ENCODE data around the gene R3HCC1L.
"Not testable (repeated sequence)": the region's sequence is repeated elsewhere in the genome, so short reads cannot be mapped to it uniquely, and the experiment has no call there.

R3HCC1L gene

GRCh38 chr10:98131619-98132018 lies 2.8 kb upstream of the R3HCC1L start:
- no peak for DNase-seq

DNA sequence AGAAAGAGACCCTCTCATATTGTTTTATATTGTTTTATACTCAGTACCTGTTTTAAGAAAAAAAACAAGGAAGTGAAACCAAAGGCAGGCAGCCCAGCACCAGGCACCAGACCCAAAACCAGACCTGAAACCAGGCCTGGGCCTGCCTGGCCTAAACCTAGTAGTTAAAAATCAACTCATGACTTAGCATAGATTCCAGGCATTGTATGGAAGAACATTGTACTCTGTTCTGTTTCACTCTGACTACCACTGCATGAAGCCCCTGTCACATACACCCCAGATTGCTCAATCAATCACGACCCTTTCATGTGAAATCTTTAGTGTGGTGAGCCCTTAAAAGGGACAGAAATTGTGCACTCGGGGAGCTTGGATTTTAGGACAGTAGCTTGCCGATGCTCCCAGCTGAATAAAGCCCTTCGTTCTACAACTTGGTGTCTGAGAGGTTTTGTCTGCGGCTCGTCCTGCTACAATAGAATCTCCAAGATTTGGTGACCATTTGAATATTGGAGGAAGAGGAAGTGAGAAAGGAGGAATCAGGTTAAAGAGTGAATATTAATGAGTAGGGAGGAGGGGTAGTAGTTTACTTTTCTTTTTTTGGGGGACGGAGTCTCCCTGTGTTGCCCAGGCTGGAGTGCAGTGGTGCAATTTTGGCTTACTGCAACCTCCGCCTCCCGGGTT lies 1.2 kb upstream of the R3HCC1L start:
- DNase-seq: not testable (repeated sequence)

DNA sequence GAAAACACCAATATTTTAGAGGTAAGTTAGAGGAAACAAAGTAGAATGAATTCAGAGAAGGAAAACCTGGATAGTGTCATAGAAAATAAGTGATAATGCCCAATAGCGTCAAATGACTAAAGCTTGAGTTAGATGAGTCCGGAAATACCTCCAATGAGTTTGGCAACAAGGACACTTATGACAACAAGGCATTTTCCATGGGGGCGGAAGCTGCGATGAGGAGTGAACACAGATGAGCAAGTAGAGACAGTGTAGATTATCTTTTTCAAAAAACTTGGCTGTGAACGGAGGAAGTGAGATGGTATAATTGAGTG lies 383 bp upstream of the R3HCC1L start:
- DNase-seq: no peak

DNA sequence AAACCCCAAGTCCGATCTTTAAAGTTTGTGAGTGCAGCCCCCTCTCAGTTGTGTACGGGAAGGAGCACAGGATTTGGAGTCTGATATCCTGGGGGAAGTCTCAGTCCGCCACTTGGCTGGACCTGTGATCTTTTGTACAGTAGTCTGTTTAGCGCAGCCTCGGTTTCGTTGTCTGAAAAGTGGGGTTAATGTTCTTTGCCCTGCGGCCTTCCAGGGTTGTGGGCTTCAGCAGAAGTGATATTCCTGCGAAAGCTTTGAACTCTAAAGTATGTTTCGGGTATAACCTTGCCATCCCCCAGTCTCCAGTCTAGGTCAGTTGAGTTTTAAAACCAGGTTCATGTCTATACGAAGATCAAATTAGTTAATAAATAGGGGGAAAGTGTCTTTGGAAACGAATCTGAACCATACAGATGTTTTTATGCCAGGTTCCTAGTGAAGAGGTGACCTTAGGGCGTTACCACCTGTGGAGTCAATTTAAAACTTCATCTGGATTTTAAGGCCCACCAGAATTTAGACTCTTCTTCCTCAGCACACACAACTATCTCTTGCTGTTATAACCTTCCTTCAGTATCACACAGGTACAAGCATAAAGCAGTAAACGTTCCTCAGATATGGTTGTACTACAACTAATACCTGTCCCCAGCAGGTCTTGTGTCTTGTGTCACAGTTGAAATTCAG lies 904 bp downstream of the R3HCC1L start:
- no peak for DNase-seq

- not testable (repeated sequence) for DNase-seq
These were observed 2.3 kb downstream of the R3HCC1L start for GRCh38 chr10:98136775-98137174.

GRCh38 chr10:98138031-98138430 lies 3.6 kb downstream of the R3HCC1L start:
- no peak for DNase-seq

DNA sequence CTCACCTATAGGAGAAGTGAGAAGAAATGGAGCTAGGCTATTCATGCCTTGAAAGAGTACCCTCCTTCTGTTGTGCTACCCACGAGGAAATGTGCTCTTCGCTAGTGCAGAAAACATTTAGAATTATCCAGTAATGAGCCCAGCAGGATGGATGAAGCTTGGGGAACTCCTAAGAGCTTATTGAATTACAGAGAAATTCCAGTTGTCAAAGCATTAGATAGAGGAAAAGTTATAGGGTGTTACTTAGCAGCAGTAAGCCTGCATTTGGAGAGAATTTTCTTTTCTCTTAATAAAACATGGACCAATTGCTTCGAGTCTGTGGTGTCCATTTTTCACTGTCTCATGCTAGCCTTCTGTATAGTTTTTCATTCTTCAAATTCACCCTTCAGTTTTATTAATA lies 5.0 kb downstream of the R3HCC1L start:
- DNase-seq: no peak

DNA sequence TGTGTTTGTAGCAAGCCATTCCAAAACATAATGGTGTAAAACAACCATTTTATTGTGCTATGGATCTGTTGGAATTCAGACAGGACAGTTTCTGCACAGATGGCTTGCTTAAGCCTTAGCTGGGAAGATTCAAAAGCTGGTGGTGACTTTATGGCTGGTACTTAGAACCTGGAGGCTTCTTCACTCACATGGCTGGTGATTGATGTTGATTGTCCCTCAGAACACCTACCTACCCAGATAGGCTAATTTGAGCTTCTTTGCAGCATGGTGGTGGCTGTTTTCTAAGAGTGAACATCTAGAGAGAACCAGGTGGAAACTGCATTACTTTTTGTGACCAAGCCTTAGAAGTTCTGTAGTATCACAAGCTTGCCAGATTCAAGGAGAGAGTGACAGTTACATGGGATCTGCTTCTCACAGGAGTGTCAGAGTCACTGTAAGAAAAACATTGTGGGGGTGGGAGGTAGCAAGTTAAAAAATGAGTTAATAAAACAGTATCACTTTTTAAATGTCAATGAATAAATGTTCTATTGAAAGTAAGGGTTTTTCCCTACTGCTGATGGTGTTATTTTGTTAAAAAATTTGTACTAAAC lies 7.1 kb downstream of the R3HCC1L start:
- DNase-seq: no peak

- DNase-seq: no peak
These were observed 10.5 kb downstream of the R3HCC1L start for GRCh38 chr10:98144985-98145384.

DNA sequence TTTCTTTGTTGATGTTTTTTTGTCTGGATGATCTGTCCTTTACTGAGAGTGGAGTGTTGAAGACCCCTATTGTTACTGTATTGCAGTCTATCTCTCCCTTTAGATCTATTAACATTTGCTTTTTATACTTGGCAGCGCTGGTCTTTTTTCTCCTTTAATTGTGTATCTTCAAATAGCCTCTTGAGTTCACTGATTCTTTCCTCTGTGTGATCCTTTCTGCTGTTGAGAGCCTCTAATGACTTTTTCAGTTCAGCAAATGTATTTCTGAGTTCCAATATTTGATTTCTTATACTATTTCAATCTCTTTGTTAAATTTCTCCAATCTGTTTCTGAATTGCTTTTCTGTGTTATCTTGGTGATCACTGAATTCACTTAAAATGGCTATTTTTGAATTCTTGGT lies 15.4 kb downstream of the R3HCC1L start:
- no peak for DNase-seq

DNA sequence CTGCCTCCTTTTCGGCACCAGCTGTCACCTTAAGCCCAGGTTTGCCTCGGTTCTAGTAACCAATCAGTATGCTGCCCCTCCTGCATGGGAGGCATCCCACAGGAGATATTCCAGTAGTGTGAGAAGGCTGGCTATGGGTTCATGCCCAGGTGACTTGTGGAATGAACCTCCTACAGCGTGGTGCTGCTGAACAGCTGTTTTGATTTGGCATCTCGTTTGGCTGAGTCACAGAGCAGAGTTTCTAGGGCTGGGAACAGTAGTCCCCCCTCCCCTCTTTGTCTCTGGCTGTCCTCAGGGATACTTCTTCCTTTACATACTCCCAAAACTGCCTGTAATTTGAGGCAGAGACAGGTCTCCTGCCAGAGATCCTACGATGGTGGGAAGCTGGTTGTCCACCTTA lies 16.1 kb downstream of the R3HCC1L start:
- peak; percentile 62 for DNase-seq

- DNase-seq: not testable (repeated sequence)
These were observed 18.3 kb downstream of the R3HCC1L start for GRCh38 chr10:98152778-98153177.

DNA sequence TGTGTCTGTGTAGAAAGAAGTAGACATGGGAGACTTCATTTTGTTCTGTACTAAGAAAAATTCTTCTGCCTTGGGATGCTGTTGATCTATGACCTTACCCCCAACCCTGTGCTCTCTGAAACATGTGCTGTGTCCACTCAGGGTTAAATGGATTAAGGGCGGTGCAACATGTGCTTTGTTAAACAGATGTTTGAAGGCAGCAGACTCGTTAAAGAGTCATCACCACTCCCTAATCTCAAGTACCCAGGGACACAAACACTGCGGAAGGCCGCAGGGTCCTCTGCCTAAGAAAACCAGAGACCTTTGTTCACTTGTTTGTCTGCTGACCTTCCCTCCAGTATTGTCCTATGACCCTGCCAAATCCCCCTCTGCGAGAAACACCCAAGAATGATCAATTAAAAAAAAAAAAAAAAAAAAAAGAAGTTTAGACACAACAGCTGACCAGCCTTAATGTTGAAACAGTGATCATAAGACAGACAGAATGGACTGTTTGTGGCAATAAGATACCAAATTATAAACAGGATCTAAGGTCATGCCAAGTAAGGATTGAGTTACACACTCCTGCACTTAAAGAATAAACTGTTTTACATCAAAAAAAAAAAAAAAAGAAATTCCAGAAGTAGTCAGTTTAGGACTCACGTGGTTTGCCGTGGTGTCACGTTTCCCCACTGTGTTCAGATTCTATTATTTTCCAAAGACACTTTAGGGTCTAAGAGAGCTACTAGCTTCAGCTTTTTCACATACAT lies 18.9 kb downstream of the R3HCC1L start:
- peak; percentile 5 for DNase-seq

- no peak for DNase-seq
These were observed 19.6 kb downstream of the R3HCC1L start for GRCh38 chr10:98154076-98154475.

DNA sequence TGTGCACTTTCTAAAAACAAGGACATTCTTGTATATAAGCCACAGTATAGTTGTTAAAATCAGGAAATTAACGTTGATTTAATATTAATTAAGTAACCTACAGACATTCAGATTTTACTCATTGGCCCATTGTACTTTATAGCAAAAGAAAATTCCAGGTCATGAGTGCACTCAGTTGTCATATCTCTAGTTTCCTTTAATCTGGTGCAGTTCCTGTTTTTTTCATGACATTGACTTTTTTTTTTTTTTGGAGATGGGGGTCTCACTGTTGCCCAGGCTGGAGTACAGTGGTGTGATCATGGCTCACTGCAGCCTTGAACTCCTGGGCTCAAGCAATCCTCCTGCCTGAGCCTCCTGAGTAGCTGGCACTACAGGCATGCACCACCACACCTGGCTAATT lies 24.1 kb downstream of the R3HCC1L start:
- DNase-seq: no peak

DNA sequence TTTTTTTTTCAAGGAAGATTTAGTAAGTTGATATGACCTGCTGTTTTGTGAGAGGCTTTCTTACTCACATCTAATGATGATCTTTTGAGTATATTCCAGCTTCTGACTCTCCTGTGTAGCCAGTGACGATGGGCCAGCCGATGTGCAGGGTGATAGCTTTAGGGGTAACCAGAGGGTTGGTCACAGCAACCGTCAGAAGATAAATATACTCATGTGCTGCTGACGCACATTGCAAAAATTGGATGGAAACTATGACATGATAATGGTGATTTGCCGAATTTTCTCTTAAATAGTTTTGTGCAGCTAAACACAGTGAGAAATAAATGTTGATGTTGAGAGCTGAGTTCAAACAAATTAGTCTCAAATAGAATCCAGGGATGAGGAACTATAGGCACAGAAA lies 29.5 kb downstream of the R3HCC1L start:
- DNase-seq: no peak

- DNase-seq: no peak
These were observed 32.7 kb downstream of the R3HCC1L start for GRCh38 chr10:98167191-98167590.

GRCh38 chr10:98168147-98168546 lies 33.7 kb downstream of the R3HCC1L start:
- DNase-seq: no peak

DNA sequence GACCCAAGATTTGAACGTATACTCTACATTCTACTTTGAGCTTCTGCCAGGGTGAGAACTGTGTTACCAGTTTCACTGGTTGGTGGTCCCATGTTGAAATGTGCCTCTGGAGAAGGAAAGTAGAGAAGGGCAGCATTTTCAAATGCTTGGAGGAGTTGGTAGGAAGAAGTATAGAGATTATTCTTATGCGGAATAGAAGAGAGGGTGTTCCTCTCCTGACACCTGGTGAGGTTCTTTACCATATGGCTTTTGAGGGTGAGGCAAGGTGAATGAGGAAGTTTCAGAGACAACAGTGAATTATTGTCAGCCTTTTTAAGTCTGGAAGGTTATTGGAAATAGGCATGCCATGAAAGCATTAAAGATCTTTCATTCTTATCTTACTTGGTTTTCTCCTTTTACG lies 34.3 kb downstream of the R3HCC1L start:
- no peak for DNase-seq

- DNase-seq: no peak
These were observed 34.9 kb downstream of the R3HCC1L start for GRCh38 chr10:98169379-98169778.

- DNase-seq: peak; percentile 52
These were observed 36.0 kb downstream of the R3HCC1L start for GRCh38 chr10:98170249-98171117.

- peak; percentile 29 for DNase-seq
These were observed 37.6 kb downstream of the R3HCC1L start for GRCh38 chr10:98172073-98172472.

- no peak for DNase-seq
These were observed 38.0 kb downstream of the R3HCC1L start for GRCh38 chr10:98172495-98172894.

Measured in fibroblast of skin of back (primary cell).